GM19240 (cell line): ENCODE data around the gene C2CD4D.
"Not testable (repeated sequence)": the region's sequence is repeated elsewhere in the genome, so short reads cannot be mapped to it uniquely, and the experiment has no call there.

Experiments
- DNase-seq: peaks from one replicate; pipeline ENCODE4 v3.0.0; 2011; ENCODE audit warnings: low spot score; ENCODE audit not compliant: insufficient read length

Gene C2CD4D

DNA sequence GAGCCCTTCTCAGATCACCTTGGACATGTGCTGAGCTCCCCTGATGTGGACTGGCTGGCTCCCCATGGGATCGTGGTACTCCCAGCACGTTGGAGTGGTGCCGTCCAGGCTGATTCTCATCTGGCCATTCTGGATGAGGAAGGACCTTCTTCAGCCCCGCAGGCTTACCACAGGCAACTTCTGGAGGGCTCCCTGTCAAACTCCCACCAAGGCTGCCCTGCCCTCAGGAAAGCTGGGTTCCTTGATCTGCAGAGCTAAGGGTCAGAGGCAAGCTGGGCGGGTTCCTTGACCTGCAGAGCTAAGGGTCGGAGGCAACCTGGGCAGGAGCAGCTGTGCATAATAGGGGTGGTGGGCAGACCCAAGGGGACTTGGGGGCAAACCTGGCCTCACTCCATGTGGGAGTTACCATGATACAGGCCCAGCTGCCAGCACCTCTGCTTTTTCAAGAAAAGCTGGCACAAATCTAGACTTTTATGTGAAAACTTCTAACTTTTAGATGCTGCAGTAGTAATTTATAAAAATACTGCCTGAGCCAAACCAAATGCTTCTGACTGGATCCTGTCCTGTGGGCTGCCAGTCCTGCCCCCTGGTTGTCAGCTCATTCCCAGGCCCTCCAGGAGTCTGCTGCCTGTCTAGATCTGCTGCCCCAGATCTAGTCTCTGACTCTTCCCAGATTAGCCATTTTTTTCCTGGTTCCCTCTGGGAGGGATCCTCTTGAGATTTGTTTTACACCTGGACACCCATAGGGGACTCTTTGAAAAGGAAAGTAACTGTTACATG, 19.5 kb upstream of the C2CD4D start:
- no peak for DNase-seq

DNA sequence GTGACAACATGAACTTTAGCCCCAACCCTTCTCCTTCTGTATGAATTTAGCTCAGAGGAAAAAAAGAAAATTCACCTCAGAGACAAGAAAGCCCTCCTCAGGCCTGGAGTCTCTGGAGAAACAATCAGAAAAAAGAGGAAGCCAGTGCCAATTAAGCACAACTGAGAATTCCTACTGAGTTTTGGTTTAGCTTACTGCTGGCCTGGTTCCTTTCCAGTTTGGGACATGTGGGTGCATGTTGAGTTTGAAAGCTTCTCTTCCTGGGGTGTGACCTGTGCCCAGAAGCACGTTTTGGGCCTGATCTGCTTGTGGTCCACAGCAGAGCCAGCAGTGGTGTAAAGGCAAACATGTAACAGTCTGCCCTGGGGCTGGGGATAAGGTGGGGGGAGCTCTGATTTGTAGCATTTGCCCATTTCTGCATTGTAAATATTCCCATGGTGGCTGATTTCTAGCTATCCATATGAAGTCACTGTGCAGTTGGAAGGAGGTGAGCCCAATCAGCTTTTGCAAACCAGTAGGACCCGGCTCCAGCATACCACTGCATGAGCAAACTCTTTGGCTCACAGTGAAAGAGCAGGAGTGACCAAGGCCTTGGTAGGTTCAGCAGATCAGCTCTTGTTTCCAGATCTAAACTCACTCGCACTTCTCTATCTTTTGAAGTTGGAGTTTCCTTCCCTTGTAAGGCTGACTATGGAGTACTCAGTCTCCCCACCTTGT, 18.6 kb upstream of the C2CD4D start:
- no peak for DNase-seq

DNA sequence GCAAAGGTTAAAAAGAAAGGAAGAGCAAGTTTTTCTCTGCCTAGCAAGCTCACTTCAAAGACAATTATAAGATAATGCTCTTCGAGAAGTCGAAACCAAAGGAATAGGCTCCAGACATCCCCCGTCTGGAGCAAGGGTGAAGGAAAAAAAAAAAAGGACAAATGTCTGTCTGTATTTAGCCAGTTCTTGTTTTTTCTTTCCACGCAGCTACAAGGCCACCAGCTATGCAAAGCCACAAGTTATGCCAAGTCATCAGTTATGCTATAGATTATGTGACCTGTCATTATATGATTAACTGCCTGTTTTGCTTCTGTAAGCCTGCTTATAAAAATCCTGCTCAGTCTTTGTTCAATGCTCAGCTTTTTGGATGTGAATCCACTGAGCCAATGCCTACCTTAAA, 16.3 kb upstream of the C2CD4D start:
- DNase-seq, result no peak

DNA sequence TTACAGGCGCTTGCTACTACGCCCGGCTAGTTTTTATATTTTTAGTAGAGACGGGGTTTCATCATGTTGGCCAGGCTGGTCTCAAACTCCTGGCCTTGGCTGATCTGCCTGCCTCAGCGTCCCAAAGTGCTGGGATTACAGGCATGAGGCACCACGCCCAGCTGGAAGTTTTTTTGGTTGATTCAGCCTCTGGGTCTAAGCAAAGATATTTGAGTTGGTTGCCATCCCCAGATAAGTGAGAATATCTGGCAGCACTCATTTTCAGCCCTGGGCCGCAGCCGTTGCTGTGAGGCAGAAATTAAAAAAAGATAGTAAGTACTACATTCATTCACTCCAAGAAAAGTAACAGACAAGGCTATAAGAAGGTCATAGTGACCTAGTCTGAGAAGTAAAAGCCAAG, 15.9 kb upstream of the C2CD4D start:
- not testable (repeated sequence) for DNase-seq

DNA sequence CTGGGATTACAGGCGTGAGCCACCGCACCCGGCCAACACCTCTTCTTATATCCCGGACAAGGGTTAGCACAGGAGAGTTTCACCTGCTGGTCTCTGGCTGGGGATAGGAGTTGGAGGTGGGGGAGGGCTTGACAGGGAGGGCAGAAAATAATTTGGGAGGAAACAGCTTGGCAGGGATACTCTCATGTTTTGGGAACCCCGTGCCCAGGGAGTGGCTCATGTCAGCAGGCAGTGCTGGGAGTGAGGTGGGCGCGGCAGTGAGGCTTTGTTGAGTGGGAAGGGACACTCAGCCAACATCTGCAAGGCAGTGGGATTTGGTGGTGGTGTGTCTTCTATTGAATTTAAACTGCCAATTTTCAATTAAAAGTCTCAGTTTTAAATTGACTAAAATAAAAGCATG, 15.0 kb upstream of the C2CD4D start:
- DNase-seq, result no peak

DNA sequence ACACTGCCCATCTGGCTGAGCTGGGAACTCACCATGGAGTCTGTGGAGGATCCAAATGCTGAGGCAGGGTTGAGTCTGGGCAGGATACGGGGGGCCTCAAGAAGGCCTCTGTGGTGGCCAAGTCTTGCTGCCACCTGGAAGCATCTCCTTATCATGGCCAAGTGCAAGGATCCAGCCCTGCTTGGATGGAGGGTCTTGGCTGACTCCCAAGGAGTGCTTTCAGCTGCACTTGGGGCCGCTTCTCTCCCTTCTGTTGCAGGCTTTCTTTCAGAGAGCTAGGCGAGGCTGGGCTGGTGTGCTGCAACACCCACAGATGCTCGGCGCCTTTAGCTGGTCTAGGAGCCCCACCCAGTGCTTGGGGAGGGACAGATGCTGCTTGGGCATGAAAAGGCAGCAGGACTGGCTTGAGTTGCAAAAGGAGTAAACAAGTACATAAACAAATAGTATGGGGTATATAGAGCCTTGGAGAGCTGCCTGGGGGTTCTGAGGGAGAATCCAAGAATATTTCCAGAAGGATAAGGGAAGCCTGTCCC, 13.9 kb upstream of the C2CD4D start, which contains the start of gene THEM5:
THEM5 (minus strand) TSS at position 302 of the 533 bp plus-strand sequence; CDS start at position 155, 147 bp downstream.
- DNase-seq, result no peak

DNA sequence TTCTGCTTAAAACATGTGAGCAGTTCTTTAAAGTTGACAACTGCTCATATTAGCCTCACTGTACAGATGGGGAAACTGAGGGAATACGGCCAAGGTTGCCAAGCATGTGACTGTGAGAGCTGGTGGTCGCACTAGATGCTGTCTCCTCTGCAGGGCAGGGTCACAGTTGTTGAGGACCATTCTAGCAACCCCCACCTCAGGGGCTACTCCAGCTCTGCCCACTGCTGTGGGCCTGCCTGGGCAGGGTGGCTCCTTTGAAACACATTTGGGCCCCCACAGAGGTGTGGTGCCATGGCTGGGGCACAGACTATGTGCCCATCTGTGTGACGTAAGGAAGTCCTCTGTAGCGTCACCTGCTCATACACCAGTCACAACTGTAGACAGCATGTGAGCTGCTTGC, 13.1 kb upstream of the C2CD4D start:
- DNase-seq, result no peak

DNA sequence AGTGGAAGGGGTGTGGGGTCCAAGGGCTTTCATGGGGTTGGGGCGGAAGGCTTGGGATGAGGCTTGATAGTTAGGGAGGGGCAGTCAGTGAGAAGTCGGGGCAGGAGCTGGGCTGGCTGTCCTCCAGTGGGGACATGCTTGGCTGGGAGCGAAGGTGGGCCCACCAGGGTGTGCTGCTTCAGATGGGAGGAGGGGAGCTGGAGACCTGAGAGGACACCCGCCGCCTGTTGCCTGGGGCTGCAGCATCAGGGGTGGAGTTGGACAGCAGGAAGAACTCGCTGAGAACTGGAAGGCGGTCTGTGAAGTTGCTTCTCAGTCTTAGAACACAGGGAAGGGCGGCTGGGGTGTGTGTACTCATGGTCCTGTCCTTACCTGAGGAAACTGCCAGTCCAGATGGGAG, 12.3 kb upstream of the C2CD4D start:
- no peak for DNase-seq

DNA sequence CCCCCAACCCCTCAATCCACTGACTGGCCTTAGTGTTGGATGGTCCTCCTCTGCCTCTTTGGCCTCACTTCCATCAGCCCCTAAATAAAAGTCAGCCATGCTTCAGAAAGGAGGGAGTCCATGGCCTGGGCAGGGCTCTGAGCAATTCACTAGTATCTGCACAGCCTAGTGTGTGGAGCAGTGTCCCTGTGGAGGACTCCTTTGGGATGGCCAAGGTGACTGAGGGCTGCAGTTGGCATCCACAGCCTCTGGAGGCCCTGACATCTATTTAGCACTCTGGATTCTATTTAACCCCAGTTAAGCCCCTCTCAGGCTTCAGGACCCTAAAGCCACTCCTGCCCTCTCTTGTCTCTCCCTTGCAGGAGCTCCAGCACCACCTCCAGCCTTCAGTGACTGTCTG, 10.3 kb upstream of the C2CD4D start:
- DNase-seq, result no peak

DNA sequence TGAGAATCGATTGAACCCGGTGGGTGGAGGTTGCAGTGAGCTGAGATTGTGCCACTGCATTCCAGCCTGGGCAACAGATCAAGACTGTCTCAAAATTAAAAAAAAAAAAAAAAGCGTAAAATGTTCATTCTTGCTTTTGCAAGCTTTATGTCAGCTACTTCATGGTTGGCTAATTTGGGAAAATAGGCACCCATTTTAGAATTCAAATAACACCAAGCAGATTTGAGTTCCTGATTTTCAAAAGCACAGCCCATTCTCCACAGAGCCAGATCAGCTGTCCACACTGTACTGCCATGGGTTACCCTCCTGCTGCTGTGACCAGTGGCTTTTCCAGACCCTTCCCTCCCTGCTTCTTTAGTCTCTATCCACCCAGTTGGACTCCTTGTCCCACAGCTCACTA, 9.5 kb upstream of the C2CD4D start:
- no peak for DNase-seq

DNA sequence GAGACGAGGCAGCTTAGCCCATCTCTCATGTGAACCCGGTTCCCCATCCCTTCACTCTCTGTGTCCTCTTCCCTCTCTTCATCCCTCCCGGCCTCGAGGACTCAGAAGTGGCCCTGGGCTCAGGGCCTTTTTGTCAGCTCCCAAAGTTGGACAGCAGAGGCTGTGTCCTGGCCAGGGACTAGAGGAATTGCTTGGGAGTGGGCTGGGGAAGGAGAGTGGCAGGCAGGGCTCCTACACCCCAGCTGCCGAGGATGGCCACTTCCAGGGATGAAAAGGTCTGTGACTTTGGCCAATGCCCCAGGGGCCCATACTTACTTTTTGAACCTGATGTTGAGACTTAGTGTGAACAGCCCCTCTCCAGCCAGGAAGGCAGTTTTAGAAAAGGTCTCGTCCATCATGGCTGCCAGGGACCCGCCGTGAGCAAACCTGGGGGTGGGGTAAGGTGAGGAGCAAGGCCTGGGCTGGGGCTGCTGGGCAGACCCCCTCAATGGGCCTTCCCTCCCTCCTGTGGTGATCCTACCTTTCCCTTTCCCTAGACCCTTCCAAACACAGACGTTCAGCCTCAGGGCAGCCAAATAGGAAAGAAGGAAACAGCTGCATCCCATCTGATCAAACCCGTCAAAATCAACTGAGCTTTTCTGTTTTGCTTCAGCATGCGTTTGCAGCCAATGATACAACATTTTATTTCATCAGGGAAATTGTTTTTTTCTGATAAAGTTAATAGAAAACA, 8.4 kb upstream of the C2CD4D start:
- DNase-seq, result no peak

DNA sequence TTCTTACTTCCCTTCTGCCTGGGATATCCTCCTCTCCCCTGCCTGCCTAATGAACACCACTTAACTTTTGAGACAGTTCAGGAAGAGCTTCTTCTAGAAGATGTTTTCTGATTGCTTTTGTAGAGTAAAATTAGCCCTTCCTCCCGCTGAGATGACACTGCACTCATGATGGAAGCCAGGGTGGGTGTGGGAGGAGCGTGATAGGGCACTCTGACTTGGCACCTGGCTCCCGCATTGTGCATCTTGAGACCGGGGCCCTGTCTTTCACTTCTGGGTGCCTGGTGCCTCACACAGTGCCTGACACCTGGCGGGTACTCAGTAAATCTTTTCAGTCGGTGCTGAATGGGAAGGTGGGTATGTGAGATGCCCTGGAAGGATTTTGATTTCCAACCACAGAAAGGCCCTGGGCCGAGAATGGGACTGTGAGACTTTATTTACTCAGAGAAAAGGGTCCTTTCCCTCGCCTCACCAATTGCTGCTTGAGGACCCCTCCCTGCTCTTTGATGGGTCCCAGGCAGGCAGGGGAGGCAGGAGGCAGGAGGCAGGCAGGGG, 7.1 kb upstream of the C2CD4D start:
- DNase-seq, result no peak

DNA sequence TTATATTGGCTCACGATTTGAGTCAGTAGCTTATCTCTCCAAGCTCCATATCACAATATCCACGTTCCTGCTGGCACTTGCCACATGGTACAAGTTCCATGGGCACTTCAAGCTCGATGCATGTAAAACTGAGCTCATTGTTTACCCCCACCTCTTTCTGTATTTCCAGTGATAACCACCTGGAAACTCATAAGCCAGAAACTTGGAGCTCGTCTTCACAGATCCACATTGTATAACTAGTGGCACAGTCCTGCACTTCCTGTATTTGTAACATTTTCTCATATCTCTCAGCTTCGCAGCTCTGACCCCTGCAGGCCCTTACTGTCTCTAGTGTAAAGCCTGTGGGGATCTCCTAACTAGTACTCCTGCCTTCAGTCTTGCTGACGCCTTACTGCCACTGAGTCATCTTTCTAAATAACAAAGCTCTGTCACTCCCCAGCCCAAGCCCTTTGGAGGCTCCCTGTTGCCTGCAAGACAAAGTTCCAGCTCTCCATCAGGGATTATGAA, 6.5 kb upstream of the C2CD4D start:
- no peak for DNase-seq

DNA sequence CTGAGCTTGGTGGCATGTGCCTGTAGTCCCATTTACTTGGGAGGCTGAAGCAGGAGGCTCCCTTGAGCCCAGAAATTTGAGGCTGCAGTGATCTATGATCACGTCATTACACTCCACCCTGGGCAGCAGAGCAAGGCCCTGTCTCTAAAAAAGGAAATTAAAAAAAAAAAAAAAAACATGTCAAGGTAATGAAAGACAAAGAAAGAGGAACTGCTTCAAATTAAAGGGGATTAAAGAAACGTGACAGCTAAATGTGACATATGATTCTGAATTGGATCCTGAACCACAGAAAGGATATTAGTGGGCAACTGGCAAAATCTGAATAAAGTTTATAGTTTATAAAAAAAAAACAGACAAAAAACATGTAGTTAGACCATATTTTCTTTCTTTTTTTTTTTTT, 3.8 kb upstream of the C2CD4D start:
- no peak for DNase-seq

DNA sequence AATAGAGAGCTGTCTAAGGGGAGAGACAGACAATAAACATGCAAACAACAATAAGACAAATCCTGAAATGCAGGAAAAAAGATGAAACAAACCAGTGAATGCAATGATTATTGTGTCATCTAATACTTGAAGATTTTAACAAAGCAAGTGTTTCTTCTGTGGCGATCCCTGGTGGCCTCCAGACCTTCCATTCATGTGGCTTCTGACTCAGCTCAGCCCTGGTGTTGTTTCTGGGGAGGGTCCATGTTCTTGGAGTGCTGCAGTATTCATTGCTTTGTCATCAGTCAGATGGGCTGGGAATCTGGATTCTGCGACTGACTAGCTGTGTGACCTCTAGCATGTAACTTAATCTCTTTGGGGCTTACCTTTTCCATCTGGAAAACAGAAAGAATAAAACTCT, 1.5 kb upstream of the C2CD4D start:
- DNase-seq, result no peak

DNA sequence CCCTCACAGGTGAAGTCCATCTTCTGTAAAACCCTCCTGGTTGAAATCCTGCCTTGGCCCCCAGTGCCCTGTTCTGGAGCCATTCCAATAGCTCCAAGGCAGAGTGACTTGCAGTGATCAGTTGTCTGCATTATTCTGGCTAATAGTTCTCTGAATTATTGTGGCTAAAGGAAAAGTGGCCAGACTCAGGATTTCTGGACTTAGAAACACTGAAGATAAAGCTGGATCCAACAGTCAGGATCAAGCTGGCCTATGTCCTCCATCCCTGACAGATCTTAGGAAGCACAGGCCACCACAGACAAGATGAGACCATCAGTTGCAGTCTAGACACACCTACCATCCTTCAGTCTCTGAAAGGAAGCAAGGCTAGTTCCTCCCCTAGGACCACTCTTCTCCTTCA, 801 bp upstream of the C2CD4D start:
- DNase-seq, result no peak

DNA sequence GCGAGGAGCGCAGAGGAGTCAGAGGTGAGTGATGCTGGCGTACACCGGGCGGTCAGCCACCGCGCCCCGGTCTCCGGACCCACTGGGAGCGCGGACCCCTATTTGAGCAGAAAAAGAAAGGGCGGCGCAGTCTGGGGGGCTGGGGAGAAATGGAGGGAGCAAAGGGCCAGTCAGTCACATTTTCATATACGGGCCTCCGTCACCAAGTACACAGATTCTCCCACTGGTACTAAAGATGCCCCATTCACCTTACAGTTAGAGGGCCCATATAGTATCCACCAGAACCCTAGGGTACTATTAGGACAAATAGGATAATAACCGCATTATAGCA, 573 bp downstream of the C2CD4D start:
- no peak for DNase-seq

DNA sequence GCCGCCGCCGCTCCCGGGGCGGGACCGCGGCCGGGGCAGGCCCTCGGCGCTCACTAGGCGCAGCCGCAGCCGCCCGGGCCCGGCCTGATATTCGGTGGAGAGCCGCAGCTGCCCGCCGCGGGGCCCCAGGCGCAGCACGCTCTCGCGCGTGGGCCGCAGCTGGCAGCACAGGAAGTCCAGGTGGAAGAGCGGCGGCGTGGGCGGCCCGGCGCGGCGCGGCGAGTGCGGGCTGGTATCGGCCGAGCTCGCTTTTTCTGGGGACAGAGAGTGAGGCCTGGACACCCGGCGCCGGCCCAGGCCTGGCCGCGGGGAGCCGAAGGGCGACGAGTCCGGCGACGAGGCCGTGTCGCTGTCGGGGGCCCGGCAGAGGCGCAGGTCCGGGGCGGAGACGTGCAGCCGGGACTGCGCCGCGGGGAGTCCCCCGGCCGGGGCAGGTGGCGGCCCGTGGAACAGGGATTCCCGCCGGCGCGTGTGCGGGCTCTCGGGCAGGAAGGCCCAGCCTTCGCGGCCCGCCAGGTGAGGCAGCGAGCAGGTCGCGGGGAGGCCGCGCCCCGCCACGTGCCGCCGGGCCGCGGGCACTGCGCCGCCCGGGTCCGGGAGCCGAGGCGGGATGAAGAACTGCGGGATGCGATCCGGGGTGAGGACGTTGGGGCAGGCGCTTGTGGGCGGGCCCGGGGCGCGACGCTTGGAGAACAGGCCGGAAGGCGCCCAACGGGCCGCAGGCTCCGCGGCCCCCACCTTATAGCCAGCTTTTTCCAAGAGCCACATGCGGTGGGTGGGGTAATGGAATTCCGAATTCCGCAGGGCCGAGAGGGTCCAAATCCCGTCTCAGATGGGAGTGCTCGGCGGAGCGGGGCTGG, 1.2 kb downstream of the C2CD4D start:
- DNase-seq, result no peak

DNA sequence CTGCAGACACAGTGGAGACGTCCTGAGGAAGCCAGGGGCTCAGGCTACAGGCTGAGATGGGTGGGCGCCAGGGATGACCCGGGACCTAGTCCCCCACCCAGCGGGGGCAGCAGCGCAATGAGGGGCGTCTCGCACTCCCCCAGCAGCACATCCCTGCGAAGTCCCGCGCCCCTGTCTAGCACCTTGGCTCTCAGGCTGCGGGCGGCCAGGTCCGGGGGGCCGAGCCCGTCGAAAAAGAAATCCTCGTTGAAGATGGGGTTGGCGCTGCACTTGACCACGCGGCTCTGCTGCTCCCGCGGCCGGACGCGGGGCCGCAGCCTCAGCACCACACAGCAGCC, 1.8 kb downstream of the C2CD4D start:
- DNase-seq, result no peak

DNA sequence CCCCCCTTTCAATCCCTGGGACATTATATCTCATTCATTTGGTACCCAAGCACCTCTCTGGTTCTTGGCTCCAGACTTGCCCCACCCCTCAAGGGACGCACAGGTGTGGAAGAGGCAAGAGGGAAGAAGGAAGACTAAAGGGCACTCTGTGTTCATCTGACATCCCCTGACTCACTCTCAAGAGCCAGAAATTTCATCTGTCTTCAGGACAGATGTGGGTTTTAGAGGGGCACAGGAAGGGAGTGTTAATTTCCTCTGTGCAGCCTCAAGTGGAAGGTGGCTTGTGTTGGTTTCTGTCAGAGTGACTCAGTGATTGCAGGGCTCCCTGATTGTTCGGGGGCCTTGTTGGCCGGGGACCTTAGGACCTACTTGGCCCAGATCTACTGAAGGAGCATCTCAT, 2.4 kb downstream of the C2CD4D start:
- DNase-seq, result no peak

DNA sequence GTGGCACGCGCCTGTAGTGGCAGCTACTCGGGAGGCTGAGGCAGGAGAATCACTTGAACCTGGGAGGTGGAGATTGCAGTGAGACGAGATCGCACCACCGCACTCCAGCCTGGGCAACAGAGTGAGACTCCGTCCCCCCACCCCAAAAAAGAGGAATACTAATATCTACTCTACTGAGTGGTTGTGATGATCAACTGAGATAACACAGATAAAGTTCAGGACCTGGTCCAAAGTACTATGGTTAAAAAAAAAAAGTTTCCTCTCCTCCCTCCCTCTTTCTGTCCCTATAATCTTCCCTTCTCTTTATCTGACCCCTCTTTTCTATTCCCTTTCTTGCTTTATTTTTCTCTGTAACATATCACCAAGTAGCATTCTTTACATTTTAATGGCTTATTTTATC, 4.0 kb downstream of the C2CD4D start:
- DNase-seq, result no peak
